NCI-H2196 treated with DMSO at 0.1 percent for 48 hours (cell line): Measurements from ENCODE around the gene SMG1.
A peak's percentile ranks its signal among the peaks of the same experiment; 100 is the strongest.
"Not testable (repeated sequence)": the region's sequence is repeated elsewhere in the genome, so short reads cannot be mapped to it uniquely, and the experiment has no call there.

Experiments
- DNase-seq: peaks from one replicate; lab custom pipeline; 2025; ENCODE audit not compliant: unreplicated experiment; lab: John Stamatoyannopoulos, UW

SMG1 gene

DNA sequence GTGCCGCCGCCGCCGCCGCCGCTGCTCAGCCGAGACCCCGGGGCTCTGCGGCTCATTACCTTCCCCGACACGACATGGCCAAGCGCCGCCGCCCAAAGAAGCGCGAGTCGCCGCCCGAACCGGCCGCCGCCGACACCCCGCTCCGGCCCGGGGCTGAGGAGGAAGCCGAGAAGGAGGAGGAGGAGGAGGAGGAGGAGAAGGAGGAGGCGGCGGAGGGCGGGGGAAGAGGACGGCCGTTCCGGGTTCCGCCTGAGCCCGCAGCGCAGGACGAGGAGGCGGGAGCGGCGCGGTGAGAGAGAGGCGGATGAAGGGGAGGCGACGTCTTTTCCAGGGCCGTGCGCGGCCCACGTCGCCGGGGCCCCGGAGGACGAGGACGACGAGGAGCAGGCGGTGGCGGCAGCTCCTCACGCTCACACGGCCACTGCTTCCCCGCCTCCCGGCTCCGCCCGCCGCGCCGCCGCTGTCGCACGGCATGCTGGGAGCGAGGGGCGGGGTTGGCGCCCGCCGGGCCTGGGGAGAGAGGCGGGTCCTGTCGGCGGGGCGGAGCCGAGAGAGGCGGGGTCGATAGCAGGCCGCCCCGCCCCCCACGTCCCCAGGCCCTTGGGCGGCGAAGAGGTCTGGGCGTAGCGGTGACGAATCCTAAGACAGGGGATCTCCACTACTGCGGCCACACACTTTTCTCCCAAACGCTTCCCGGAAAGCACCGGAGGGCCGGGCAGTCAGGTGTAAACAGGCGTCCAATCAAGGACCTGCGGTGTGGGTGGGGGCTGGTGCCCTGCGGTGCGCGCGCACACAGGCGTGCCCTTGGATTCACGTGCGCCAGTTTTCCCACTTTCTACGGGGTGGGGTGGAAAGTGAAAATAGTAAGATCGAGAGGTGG is at the start of gene SMG1:
TSS of gene SMG1 (minus strand) at position 423 of the 880 bp plus-strand sequence. CDS start at position 56, 367 bp downstream.
- DNase-seq = peak; percentile 98

DNA sequence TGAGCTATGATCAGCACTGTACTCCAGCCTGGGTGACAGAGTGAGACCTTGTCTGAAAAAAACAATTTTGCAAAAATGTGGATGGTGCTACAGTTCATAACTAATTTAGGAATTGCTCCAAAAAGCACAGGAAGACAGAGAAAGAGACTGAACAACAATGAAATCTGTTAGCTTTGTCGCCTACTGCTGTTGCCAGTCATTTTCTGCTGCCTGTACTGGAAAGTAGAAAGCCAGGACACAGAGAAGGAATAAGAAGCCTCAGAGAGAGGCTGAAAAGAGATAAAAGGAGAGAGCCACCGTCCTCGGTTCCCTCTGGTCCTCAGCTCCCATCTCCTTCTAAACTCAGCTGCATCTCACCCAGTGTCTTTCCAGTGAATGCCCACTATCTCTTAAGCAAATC is 48.9 kb upstream of the SMG1 start:
- DNase-seq = no peak

DNA sequence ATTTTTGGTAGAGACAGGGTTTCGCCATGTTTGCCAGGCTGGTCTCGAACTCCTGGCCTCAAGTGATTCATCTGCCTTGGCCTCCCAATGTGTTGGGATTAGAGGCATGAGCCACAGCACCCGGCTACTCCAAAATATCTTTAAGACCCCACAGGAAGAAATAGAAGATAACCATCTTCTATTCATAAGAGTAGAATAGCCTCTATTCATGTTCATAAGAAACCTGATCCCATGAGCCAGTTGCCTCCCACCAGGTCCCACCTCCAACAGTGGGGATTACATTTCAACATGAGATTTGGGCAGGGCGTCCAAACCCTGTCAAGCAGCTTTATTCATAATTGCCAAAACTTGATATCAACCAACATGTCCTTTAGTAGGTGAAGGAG is 43.6 kb upstream of the SMG1 start:
- no peak for DNase-seq

DNA sequence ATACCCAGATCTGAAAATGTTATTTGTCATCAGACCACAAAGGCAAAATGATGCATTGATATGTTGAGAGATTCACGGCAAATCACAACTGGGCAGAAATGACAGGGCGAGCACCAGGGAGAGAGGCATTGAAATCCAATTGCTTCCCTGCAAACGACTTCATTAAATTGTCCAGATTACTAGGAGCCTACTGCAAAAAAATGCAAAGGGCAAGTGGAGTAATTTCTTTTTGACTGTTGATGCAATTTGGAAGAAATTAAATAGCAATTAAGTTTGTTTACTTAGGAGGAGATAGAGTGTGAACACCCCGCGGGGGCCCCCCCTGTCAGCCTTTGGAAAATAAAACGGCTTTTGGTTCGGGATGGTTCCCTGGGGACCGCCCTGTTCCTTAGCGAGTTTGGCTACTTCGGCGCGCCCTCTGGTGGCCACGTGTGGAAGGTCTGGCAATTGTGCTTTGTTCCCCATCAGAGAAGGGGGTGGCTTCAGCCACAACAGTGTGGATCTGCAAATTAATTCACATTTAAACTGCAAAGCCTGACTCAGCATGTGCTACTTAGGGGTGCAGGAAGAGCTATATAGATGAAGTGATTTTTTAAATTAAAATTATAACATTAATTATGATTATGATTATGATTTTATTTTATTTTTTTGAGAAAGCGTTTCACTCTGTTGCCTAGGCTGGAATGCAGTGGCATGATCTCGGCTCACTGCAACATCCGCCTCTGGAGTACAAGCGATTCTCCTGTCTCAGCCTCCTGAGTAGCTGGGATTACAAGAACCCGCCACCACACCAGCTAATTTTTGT is 43.0 kb upstream of the SMG1 start:
- DNase-seq = peak; percentile 43

DNA sequence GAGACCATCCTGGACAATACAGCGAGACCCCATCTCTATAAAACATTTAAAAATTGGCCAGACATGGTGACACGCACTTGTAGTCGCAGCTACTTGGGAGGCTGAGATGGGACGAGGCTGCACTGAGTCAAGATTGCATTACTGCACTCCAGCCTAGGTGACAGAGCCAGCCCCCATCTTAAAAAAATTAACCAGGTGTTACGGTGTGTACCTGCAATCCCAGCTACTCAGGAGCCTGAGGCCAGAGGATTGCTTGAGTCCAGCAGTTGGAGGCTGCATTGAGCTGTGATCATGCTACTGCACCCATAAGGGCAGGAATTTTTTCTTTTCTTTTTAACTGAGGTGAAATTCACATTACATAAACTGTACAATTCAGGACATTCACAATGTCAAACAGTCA is 40.6 kb upstream of the SMG1 start:
- no peak for DNase-seq

DNA sequence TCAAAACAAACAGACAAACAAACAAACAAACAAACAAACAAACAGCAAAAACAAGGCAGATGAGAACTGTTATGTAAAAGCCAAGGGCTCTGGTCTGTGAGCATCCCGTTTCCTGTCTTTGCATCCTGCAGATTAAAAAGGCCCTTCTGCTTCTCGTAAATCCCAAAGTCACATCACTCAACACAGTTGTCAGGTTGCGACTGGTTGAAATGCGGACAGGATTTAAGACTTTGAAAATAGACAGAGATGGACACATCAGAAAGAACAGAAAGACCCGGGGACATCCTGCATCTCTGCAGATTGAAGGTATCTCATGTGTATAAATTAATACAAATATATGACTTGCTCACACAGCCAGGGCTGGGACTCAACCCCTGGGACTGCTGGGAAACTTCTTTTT is 39.3 kb upstream of the SMG1 start:
- no peak for DNase-seq

DNA sequence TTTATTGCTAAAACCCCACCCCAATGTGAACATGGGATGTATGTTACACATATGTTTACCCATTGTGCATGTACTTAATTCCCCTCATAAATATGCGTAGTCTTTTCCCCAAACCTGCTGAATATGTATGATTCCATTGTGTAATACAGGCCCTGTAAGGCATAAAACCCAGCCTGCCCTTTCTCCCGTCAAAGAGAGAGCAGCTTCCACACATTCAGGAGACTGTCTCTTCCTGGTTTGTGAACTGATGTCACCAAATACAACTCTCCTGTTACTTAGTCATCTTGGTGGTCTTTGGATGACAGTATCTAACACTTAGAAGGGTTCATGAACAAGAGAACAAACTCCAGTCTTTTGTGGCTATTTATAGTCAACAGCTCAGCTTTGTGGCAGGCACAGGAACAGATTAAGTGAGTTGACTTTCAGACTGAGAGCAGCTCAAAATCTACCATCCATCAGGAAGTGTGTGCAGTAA is 32.9 kb upstream of the SMG1 start:
- DNase-seq = no peak

DNA sequence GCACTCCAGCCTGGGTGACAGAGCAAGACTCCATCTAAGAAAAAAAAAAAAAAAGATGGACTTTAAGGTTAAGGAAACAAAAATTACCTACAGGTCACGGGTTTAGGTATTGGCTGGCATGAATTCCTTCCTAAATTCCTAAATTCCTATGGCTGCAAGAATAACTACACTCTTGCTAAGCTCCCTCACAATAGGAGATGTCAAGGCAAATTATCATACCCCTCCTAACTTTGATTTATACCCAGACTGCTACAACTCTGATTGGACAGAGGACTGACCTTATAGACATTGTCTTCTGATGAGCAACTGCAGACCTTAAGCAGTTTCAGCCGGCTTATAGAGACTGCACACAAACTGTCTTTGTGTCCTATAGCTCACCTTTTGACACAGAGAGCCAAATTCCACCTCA is 32.4 kb upstream of the SMG1 start:
- no peak for DNase-seq

DNA sequence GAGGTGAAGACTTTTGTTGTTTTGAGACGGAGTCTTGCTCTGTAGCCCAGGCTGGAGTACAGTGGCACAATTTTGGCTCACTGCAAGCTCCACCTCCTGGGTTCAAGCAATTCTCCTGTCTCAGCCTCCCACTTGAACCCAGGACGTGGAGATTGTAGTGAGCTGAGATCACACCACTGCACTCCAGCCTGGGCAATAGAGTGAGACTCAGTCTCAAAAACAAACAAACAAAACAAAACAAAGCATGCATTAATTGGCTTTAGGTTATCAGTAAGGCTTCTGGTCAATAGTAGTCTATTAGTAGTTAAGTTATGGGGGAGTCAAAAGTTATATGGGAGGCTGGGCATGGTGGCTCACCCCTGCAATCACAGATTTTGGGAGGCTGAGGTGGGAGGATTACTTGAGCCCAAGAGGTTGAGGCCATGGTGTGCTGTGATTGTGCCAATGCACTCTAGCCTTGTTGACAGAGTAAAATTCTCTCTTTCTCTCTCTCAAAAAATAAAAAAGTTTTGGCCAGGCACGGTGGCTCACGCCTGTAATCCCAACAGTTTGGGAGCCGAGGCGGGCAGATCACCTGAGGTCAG is 30.5 kb upstream of the SMG1 start:
- not testable (repeated sequence) for DNase-seq

DNA sequence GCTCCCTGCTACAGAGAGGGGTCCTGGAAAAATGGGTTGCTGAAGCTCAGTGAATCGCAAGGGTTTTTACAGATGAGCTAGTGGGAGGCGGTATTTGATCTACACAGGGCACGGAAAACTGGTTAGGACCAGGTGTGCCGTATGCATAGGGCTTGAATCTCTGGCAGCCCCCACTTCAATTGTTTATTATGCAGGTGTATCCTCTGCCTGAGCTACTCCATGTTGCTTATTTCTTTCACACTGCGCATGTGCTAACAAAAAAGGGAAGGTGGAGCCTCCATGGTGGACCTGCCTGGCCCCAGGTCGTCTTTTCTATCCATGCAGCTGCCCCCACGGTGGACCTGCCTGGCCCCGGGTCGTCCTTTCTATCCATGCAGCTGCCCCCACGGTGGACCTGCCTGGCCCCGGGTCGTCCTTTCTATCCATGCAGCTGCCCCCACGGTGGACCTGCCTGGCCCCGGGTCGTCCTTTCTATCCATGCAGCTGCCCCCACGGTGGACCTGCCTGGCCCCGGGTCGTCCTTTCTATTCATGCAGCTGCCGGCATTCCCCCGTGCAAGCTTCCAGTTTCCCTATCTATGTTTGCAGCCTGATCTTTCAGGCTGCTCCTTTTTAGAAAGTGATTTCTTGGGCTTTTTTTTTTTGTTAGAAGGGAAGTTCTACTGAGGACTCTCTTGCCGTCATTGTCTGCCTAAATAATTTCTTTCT is 29.8 kb upstream of the SMG1 start:
- not testable (repeated sequence) for DNase-seq

DNA sequence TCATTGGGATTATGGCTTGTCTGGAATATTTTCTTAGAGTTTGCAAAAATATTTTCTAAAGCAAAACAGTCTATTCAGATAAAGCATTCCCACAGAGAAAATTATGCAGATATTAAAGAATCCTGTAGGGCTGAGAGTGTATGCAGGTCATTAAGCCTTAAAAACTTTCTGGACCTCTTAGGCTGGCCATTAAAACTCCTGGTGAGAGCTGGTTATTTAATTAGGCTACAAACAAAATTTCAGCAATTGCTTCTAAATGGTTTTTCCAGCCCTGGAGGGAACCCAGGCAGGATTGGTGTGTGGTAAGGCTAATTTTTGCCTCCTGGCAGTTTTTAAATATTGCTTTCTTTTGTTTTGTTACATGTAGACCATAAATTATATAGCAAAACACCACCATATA is 27.3 kb upstream of the SMG1 start:
- DNase-seq = no peak

DNA sequence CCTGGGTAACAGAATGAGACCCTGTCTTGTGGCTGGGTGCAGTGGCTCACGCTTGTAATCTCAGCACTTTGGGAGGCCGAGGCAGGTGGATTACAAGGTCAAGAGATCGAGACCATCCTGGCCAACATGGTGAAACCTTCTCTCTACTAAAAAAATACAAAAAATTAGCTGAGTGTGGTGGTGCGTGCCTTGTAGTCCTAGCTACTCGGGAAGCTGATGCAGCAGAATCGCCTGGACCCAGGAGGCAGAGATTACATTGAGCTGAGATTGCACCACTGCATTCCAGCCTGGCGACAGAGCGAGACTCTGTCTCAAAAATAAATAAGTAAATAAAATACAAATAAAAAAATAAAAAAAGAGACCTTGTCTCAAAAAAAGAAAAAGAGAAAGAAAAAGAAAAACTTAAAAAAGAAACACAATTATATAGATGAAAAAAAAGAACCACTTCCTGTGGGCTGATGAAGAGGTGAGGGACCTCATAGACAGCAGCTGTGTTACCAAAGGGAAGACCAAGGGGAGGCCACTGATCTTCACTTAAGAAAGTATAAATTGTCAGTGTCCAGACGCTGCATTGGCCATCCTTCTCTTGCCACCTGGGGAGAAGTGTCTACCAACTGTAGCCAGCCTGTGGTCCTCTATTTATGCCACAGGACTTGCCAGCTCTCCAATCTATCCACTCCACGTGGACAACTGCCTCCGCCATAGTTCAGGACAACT is 24.4 kb upstream of the SMG1 start:
- no peak for DNase-seq

DNA sequence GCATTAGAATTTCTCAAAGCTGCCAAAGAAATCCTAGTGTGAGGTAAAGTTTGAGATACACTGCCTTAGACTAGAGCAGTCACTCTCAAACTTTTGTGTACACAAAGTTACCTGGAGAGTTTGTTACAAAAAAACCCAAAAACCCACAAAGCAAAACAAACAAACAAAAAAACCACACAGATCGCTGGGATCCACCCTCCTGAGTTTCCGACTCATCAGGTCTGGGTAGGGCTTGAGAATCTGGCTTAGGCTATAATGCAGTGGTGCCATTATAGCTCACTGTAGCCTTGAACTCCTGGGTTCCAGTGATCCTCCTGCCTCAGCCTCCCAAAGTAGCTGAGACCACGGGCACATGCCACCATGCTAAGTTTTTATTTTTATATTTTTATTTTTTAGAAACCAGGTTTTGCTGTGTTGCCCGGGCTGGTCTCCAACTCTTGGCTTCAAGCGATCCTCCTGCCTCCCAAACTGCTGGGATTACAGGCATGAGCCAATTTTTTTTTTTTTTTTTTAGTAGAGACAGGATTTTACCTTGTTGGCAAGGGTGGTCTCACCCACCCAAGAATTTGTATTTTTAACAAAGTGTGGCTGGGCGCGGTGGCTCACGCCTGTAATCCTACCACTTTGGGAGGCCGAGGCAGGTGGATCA is 22.3 kb upstream of the SMG1 start:
- no peak for DNase-seq

DNA sequence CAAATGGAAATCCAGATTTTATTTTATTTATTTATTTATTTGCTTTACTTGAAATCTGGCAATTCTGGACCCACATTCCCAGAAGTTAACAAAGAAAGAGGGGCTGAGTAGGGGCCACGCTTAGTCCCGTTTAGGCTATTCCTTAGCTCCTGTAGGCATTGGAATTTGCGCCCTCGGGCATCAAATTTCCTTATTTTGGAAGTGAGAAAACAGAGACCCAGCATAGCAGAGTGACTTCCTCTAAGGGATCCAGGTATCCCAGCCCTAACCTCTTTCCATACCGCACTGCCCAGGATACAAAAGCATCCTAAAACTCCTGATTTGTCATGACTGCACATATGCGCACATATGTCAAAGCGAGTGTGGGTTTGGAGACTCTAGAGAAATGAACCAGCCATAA is 19.0 kb upstream of the SMG1 start:
- no peak for DNase-seq

DNA sequence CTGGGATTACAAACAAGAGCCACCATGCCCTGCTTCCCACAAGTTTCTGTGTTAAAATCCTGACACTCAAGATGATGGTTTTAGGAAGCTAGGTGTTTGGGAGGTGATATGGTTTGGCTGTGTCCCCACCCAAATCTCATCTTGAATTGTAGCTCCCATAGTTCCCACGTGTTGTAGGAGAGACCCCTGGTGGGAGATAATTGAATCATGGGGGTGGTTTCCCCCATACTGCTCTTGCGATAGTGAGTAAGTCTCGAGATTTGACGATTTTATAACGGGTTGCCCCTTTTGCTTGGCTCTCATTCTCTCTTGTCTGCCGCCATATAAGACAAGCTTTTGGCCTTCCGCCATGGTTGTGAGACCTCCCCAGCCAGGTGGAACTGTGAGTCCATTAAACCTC is 17.2 kb upstream of the SMG1 start:
- no peak for DNase-seq

DNA sequence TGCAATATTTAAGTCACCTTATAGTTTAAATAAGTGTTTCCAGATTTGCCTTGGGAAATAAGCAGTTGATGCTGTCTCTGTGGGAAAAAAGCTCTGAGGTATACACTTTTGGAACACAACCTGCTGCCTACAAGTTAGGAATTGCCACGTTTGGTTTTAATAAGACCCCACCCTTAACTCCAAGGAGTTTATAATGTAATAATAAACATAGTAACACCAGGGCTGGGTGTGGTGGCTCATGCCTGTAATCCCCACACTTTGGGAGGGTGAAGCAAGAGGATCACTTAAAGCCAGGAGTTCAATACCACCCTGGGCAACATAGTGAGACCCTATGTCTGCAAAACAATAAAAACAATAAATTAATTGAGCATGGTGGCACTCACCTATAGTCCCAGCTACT is 15.9 kb upstream of the SMG1 start:
- DNase-seq = no peak

DNA sequence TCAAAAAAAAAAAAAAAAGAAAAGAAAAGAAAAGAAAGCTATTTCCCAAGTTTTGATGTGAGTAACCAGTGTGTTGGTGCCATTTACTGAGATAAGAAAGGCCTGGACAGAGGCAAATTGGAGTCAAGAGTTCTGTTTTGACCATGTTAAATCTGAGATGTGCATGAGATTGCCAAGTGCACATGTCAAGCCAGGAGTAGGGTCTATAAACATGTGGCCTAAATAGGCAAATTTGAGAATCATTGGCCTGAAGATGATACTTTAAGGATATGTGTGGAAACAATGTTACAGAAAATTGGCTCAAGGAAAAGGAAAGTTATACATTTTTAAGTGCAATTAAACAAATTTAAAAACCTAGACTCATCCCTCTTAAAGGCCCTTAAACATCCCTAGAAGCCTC is 15.3 kb upstream of the SMG1 start:
- DNase-seq = no peak

DNA sequence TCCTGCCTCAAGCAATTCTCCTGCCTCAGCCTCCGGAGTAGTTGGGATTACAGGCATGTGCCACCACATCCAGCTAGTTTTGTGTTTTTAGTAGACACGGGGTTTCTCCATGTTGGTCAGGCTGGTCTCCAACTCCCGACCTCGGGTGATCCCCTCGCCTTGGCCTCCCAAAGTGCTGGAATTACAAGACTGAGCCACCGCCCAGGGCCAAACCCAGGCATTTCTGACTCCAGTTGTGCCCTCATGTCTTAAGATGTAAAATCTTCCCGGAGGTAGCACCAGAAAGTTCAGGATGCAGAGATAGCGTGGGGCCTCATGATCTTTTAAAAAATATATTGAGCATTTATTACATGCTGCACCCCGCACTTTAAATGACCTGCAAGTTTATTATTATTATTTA is 12.8 kb upstream of the SMG1 start:
- DNase-seq = no peak

DNA sequence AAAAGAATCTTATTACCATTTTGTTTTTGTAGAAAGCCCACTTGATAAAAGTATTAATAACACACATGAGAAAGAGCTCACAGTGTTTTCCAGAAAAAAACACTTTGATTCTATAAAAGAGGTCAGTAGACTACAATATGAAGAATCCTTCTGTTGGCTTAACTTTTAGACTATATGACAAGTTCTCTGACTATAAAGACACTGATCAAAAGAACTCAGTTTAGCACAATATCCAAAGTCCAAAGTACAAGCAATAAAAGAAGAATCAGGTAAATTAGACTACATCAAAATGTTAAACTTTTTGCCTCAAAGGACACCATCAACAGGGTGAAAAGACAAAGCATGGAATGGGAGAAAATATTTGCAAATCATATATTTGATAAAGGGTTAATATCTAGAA is 11.2 kb upstream of the SMG1 start:
- DNase-seq = no peak

DNA sequence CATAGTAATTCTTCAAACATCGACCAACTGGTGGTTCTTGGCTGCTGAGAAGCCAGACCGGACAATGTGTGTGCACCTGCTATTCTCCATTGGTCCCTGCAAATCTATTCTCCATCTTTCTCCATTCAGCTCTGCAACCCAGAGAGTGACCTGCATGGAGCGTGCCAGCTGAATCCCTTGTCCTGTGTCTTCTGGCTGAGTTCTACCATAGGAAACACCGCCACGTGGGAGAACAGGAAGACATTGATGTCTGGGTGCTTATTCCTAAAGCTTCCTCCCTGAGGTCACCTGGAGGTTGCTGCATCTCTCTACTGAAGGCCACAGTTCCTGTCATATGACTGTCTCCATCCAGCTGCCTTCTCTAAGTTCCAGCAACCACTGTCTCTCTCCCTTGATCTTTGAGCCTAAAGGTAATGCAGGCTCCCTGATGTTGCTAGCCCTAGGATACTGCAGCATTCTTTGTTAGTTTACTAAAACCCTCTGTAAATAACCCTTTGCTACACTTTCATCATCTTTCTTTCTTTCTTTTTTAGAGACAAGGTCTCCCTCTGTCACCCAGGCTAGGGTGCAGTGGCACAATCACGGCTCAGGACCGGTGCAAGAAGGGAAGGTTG is 10.6 kb upstream of the SMG1 start:
- no peak for DNase-seq
